ENCODE results near the gene MYBBP1A. TPM values are rescaled to one million over a fixed set of nuclear protein-coding genes. Genes with fewer than 3 reads are reported as not detected.

Gene MYBBP1A
- total and polyA plus RNA-seq, 2 donors (not counting 1 experiment from before 2014, with no cell fraction given): 72.4 to 74.4 TPM

GRCh38 chr17:4505187-4505586 is 50.0 kb downstream of the MYBBP1A start:
- no peak for ATAC-seq (ENCODE audit: low read depth)
- peaks cover 9% of the 10 kb centered on the region for H3K4me1 Mint-ChIP-seq
- H4K20me1 ChIP-seq (ENCODE audit: control insufficient read depth, insufficient read depth, low read length, poor library complexity, severe bottlenecking): no peaks in the 10 kb centered on the region
- DNase-seq: no peak
- no peak overlapping the region for H3K4me2 ChIP-seq (replicated peaks; ENCODE audit: low read depth, low read length, poor library complexity, severe bottlenecking)
- intact Hi-C loops (cut with micrococcal nuclease): no loop called here
- peaks cover 0 to 7% (median 0%) of the 10 kb centered on the region in 3 donors for H3K9me3 ChIP-seq (ENCODE audit: control extremely low read depth in 1 of 3, control insufficient read depth in 2 of 3, insufficient read depth in 1 of 3, low read length in 2 of 3)
- WGBS (ENCODE audit: insufficient coverage): 97% methylated on average over 5 of the region's 5 CpGs
- no peak overlapping the region for H3K27ac ChIP-seq (ENCODE audit: low read length in 2 of 2)
- peaks cover 15% of the 10 kb centered on the region in 2 donors for H3K4me1 ChIP-seq (ENCODE audit: control insufficient read depth in 2 of 2, insufficient read depth in 2 of 2, low read length in 2 of 2)
- H3K36me3 ChIP-seq (replicated peaks in 1 of 2; ENCODE audit: control extremely low read depth in 1 of 2, control insufficient read depth in 1 of 2, extremely low read depth in 1 of 2, insufficient read depth in 2 of 2, low read length in 1 of 2): no peaks in the 10 kb centered on the region
- POLR2A ChIA-PET: no interaction called here
- CTCF ChIA-PET: no interaction called here
- H3K79me2 ChIP-seq (ENCODE audit: control insufficient read depth, insufficient read depth, low read length): no peaks in the 10 kb centered on the region
- peaks cover 72% of the 10 kb centered on the region for H3K27me3 Mint-ChIP-seq
- no peak overlapping the region for H2AFZ ChIP-seq (ENCODE audit: insufficient read depth, low read depth, low read length, poor library complexity, severe bottlenecking)
- peaks cover 0 to 80% (median 36%) of the 10 kb centered on the region in 4 experiments for H3K27me3 ChIP-seq (replicated peaks in 1 of 4; ENCODE audit: control extremely low read depth in 1 of 4, control insufficient read depth in 3 of 4, insufficient read depth in 4 of 4, low read length in 3 of 4)
- no peak overlapping the region for H3K4me3 Mint-ChIP-seq
- no peak overlapping the region for H3K4me3 ChIP-seq (ENCODE audit: control extremely low read depth in 1 of 5, extremely low read depth in 1 of 5, insufficient read depth in 1 of 5, low read depth in 2 of 5, low read length in 4 of 5)
- H3K9me3 Mint-ChIP-seq (ENCODE audit: insufficient read depth): no peaks in the 10 kb centered on the region
- H3K27ac Mint-ChIP-seq: no peak overlapping the region
- TF ChIP-seq EZH2 (IDR thresholded peaks at IDR 0.05; ENCODE audit: borderline replicate concordance, insufficient read depth, low read depth, low read length, poor library complexity, severe bottlenecking): no peak
- no peak overlapping the region for H3K9ac ChIP-seq (ENCODE audit: low read length)

- H3K4me3 Mint-ChIP-seq: no peak overlapping the region
- H3K27me3 ChIP-seq (replicated peaks in 1 of 4; ENCODE audit: control extremely low read depth in 1 of 4, control insufficient read depth in 3 of 4, insufficient read depth in 4 of 4, low read length in 3 of 4): peaks cover 0 to 89% (median 42%) of the 10 kb centered on the region in 4 experiments
- POLR2A ChIA-PET: no interaction called here
Observed at GRCh38 chr17:4504188-4504587, 51.0 kb downstream of the MYBBP1A start.

More at GRCh38 chr17:4504188-4504587, 51.0 kb downstream of the MYBBP1A start:
- ATAC-seq (ENCODE audit: low read depth) (no peak), DNase-seq (no peak)
- H3K27ac ChIP-seq (ENCODE audit: low read length in 2 of 2): no peak overlapping the region
- no peak overlapping the region for H2AFZ ChIP-seq (ENCODE audit: insufficient read depth, low read depth, low read length, poor library complexity, severe bottlenecking)
- H3K79me2 ChIP-seq (ENCODE audit: control insufficient read depth, insufficient read depth, low read length): no peaks in the 10 kb centered on the region
- no peaks in the 10 kb centered on the region for H3K36me3 ChIP-seq (replicated peaks in 1 of 2; ENCODE audit: control extremely low read depth in 1 of 2, control insufficient read depth in 1 of 2, extremely low read depth in 1 of 2, insufficient read depth in 2 of 2, low read length in 1 of 2)
- Mint-ChIP-seq H3K27ac (no peak overlapping the region), H3K9me3 (ENCODE audit: insufficient read depth) (no peaks in the 10 kb centered on the region), H3K27me3 (peaks cover 72% of the 10 kb centered on the region), H3K4me1 (peaks cover 17% of the 10 kb centered on the region)
- CTCF ChIA-PET: no interaction called here
- 10% methylated on average over 5 of the region's 5 CpGs for WGBS (ENCODE audit: insufficient coverage)
- H3K9ac ChIP-seq (ENCODE audit: low read length): no peak overlapping the region
- H3K4me3 ChIP-seq (ENCODE audit: control extremely low read depth in 1 of 5, extremely low read depth in 1 of 5, insufficient read depth in 1 of 5, low read depth in 2 of 5, low read length in 4 of 5): no peak overlapping the region
- TF ChIP-seq EZH2 (IDR thresholded peaks at IDR 0.05; ENCODE audit: borderline replicate concordance, insufficient read depth, low read depth, low read length, poor library complexity, severe bottlenecking) (no peak), CTCF (IDR thresholded peaks at IDR 0.05) (no peak)
- intact Hi-C loops (cut with micrococcal nuclease): no loop called here
- peaks cover 22 to 25% of the 10 kb centered on the region in 2 donors for H3K4me1 ChIP-seq (ENCODE audit: control insufficient read depth in 2 of 2, insufficient read depth in 2 of 2, low read length in 2 of 2)
- H4K20me1 ChIP-seq (ENCODE audit: control insufficient read depth, insufficient read depth, low read length, poor library complexity, severe bottlenecking): no peaks in the 10 kb centered on the region
- H3K4me2 ChIP-seq (replicated peaks; ENCODE audit: low read depth, low read length, poor library complexity, severe bottlenecking): no peak overlapping the region
- peaks cover 0 to 7% (median 0%) of the 10 kb centered on the region in 3 donors for H3K9me3 ChIP-seq (ENCODE audit: control extremely low read depth in 1 of 3, control insufficient read depth in 2 of 3, insufficient read depth in 1 of 3, low read length in 2 of 3)

Data from B cell (primary cell).